HG02970 (cell line): ENCODE results near the gene CLCN7.
A peak's percentile ranks its signal among the peaks of the same experiment; 100 is the strongest.

Experiments used
- ATAC-seq: cut with Tn5 transposase; IDR thresholded peaks from one replicate; pipeline ENCODE4 v1.9.1; 2021; ENCODE audit warnings: mild to moderate bottlenecking, moderate library complexity, moderate number of reproducible peaks; ENCODE audit not compliant: unreplicated experiment, low FRiP score

Gene CLCN7

GRCh38 chr16:1503110-1503955 is 28.5 kb upstream of the CLCN7 start:
- no peak for ATAC-seq

GRCh38 chr16:1502092-1503004 is 27.5 kb upstream of the CLCN7 start:
- no peak for ATAC-seq

GRCh38 chr16:1501630-1502029 is 26.8 kb upstream of the CLCN7 start:
- no peak for ATAC-seq

GRCh38 chr16:1500465-1501150 is 25.8 kb upstream of the CLCN7 start:
- ATAC-seq, result no peak

- no peak for ATAC-seq
Observed at GRCh38 chr16:1499756-1500464, 25.1 kb upstream of the CLCN7 start.

GRCh38 chr16:1498899-1499676 is 24.3 kb upstream of the CLCN7 start:
- no peak for ATAC-seq

- ATAC-seq, result no peak
Observed at GRCh38 chr16:1497014-1497598, 22.3 kb upstream of the CLCN7 start.

- ATAC-seq, result no peak
Observed at GRCh38 chr16:1496464-1496863, 21.6 kb upstream of the CLCN7 start.

GRCh38 chr16:1495889-1496262 is 21.0 kb upstream of the CLCN7 start:
- no peak for ATAC-seq

- no peak for ATAC-seq
Observed at GRCh38 chr16:1495211-1495888, 20.5 kb upstream of the CLCN7 start.

GRCh38 chr16:1494711-1495110 is 19.9 kb upstream of the CLCN7 start:
- ATAC-seq, result no peak

- no peak for ATAC-seq
Observed at GRCh38 chr16:1494129-1494640, 19.4 kb upstream of the CLCN7 start.

- no peak for ATAC-seq
Observed at GRCh38 chr16:1493746-1494094, 18.9 kb upstream of the CLCN7 start.

GRCh38 chr16:1492923-1493745 is 18.3 kb upstream of the CLCN7 start, which contains the start of gene TELO2:
Gene TELO2, plus strand, starts transcription at chr16:1493360. Its CDS starts 922 bp downstream, at chr16:1494282.
- peak; percentile 64 for ATAC-seq

- ATAC-seq, result no peak
Observed at GRCh38 chr16:1492082-1492922, 17.5 kb upstream of the CLCN7 start.

GRCh38 chr16:1491327-1491726 is 16.5 kb upstream of the CLCN7 start:
- no peak for ATAC-seq

- no peak for ATAC-seq
Observed at GRCh38 chr16:1489077-1489476, 14.2 kb upstream of the CLCN7 start.
